B cell (primary cell): ENCODE data around the gene CD2. TPM values are rescaled to one million over a fixed set of nuclear protein-coding genes. Genes with fewer than 3 reads are reported as not detected.

Experiments
- ATAC-seq: fragments of 200-7000 bp; cut with Tn5 transposase; one replicate; pipeline ENCODE4 v1.10.0; 2021; ENCODE audit warnings: low read depth, mild to moderate bottlenecking, moderate number of reproducible peaks, moderate library complexity
- CTCF ChIA-PET: fragments of 350-600 bp; sonication (Branson Sonifier 250); formaldehyde crosslinking; loops from one replicate; lab custom pipeline; 2021; ENCODE audit warnings: antibody characterized with exemption, inconsistent platforms; lab: Charles Lee
- POLR2A ChIA-PET: fragments of 350-600 bp; sonication (Branson Sonifier 250); formaldehyde crosslinking; loops from one replicate; lab custom pipeline; 2021; ENCODE audit warnings: antibody characterized with exemption; lab: Charles Lee
- DNase-seq: peaks from one replicate; pipeline ENCODE4 v3.0.0; 2013
- H2AFZ ChIP-seq: 2 replicates; pipeline ENCODE4 v1.6.1; 2012; ENCODE audit warnings: mild to moderate bottlenecking, low read depth, low read length; ENCODE audit not compliant: insufficient read depth, poor library complexity, severe bottlenecking
- H3K27ac ChIP-seq, 2 donors: 1 replicate in 1 of 2; 2 replicates in 1 of 2; pipeline ENCODE4 v1.5.1; 2012 to 2013; ENCODE audit warnings: low read length in 2 of 2, mild to moderate bottlenecking in 2 of 2, moderate library complexity in 1 of 2
- H3K27me3 ChIP-seq, 4 experiments: fragments of 200-600 bp in 1 of 4; sonication (generic) in 1 of 4; replicated peaks in 1 of 4; 1 replicate in 2 of 4; 2 replicates in 2 of 4; pipeline versions ENCODE4 v1.6.1 to v1.7.0; 2013 to 2016; ENCODE audit warnings: low read length in 3 of 4, mild to moderate bottlenecking in 2 of 4, mixed read lengths in 1 of 4, moderate library complexity in 1 of 4; ENCODE audit not compliant: insufficient read depth in 4 of 4, control insufficient read depth in 3 of 4; ENCODE audit errors: control extremely low read depth in 1 of 4
- H3K36me3 ChIP-seq, 2 experiments: replicated peaks in 1 of 2; 1 replicate in 1 of 2; 2 replicates in 1 of 2; pipeline versions ENCODE4 v1.6.1 to v1.7.1; 2013; ENCODE audit warnings: low read length in 1 of 2; ENCODE audit not compliant: insufficient read depth in 2 of 2, control insufficient read depth in 1 of 2; ENCODE audit errors: control extremely low read depth in 1 of 2, extremely low read depth in 1 of 2
- H3K4me1 ChIP-seq, 2 donors: fragments of 200-600 bp in 1 of 2; sonication (generic) in 1 of 2; 1 replicate in 1 of 2; 2 replicates in 1 of 2; pipeline versions ENCODE4 v1.5.1 to v1.6.1; 2013 to 2017; ENCODE audit warnings: low read length in 2 of 2; ENCODE audit not compliant: control insufficient read depth in 2 of 2, insufficient read depth in 2 of 2
- H3K4me2 ChIP-seq: replicated peaks from 2 replicates; pipeline ENCODE3; 2012; ENCODE audit warnings: mild to moderate bottlenecking, low read depth, low read length; ENCODE audit not compliant: poor library complexity, severe bottlenecking
- H3K4me3 ChIP-seq, 5 experiments: fragments of 200-600 bp in 1 of 5; sonication (generic) in 1 of 5; 1 replicate in 3 of 5; 2 replicates in 2 of 5; pipeline versions ENCODE4 v1.5.1 to v1.7.0; 2011 to 2016; ENCODE audit warnings: low read length in 4 of 5, mild to moderate bottlenecking in 4 of 5, low read depth in 2 of 5, control low read depth in 1 of 5, moderate library complexity in 1 of 5; ENCODE audit not compliant: insufficient read depth in 1 of 5; ENCODE audit errors: control extremely low read depth in 1 of 5, extremely low read depth in 1 of 5
- H3K79me2 ChIP-seq: fragments of 200-600 bp; sonication (generic); one replicate; pipeline ENCODE4 v1.6.0; 2016; ENCODE audit warnings: low read length; ENCODE audit not compliant: control insufficient read depth, insufficient read depth
- H3K9ac ChIP-seq: fragments of 200-600 bp; sonication (generic); 2 replicates; pipeline ENCODE4 v1.6.1; 2017; ENCODE audit warnings: mild to moderate bottlenecking, low read length, moderate library complexity
- H3K9me3 ChIP-seq, 3 donors: one replicate each; pipeline versions ENCODE4 v1.6.1 to v1.7.1; 2013; ENCODE audit warnings: low read length in 2 of 3; ENCODE audit not compliant: control insufficient read depth in 2 of 3, insufficient read depth in 1 of 3; ENCODE audit errors: control extremely low read depth in 1 of 3
- H4K20me1 ChIP-seq: 2 replicates; pipeline ENCODE4 v1.6.0; 2012; ENCODE audit warnings: mild to moderate bottlenecking, low read length; ENCODE audit not compliant: insufficient read depth, control insufficient read depth, poor library complexity, severe bottlenecking
- H3K27ac Mint-ChIP-seq: one replicate; pipeline ENCODE4 v1.8.0; 2021; ENCODE audit warnings: mixed read lengths
- H3K27me3 Mint-ChIP-seq: one replicate; pipeline ENCODE4 v1.8.0; 2021; ENCODE audit warnings: mixed read lengths
- H3K4me1 Mint-ChIP-seq: one replicate; pipeline ENCODE4 v1.8.0; 2021; ENCODE audit warnings: mixed read lengths
- H3K4me3 Mint-ChIP-seq: one replicate; pipeline ENCODE4 v1.8.0; 2021; ENCODE audit warnings: mixed read lengths
- H3K9me3 Mint-ChIP-seq: one replicate; pipeline ENCODE4 v1.8.0; 2022; ENCODE audit warnings: mixed read lengths; ENCODE audit not compliant: insufficient read depth
- EZH2 ChIP-seq: IDR thresholded peaks from 2 replicates; pipeline ENCODE4 v1.6.1; 2012; ENCODE audit warnings: borderline replicate concordance, low read depth, mild to moderate bottlenecking, moderate library complexity, low read length; ENCODE audit not compliant: insufficient read depth, poor library complexity, severe bottlenecking
- WGBS: methylation state at CpG from one replicate; pipeline ENCODE4 v1.1.5; 2013; ENCODE audit warnings: missing lambda C conversion rate; ENCODE audit not compliant: insufficient coverage; 5-methylcytosine and 5-hydroxymethylcytosine counted together
- intact Hi-C: fragments of 100-400 bp; cut with micrococcal nuclease; formaldehyde crosslinking; loops from one replicate; pipeline ENCODE4 v1.10.0; 2022
- polyA plus RNA-seq: library from polyadenylated mRNA; depleted of rRNA; stranded (reverse); fragments of >200 nt; gene quantifications from 2 replicates; pipeline ENCODE4 v1.2.3, GENCODE V29; 2012
- total RNA-seq, 2 donors: library from RNA; stranded (reverse); fragments of 120-200 nt in 1 of 2; gene quantifications; 1 replicate in 1 of 2; 2 replicates in 1 of 2; pipeline versions ENCODE4 v1.2.3 to v1.2.4, GENCODE V29; 2013 to 2022
- TF ChIP-seq, protein P1 (sequence below): fragments of 200-600 bp; IDR thresholded peaks from one replicate; pipeline ENCODE4 v1.8.0; 2022; ENCODE audit warnings: antibody characterized with exemption, mild to moderate bottlenecking

CD2 gene
- total and polyA plus RNA-seq, 2 donors (not counting 1 experiment from before 2014, with no cell fraction given), result 0.52 to 0.74 TPM

DNA sequence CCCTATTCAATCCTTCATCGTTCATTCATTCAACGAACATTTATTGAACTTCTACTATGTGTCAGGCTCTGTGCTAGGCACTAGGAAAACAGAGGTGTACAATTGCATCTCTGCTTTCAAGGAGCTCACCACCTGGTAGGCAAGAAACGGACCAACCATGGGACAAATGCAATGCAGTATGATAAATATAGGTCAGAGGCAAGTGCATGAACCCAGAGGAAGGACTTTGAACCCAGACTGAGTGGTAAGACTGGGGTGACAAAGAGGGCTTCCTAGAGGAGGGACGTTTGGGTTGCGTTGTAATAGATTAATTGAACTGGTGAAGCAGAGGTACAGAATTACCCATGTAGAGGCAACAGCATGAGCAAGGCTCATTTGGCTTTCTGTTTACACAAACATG is 16.4 kb downstream of the CD2 start:
- Histone ChIP-seq H3K4me2 (no peak overlapping the region), H3K27ac (no peak overlapping the region)

DNA sequence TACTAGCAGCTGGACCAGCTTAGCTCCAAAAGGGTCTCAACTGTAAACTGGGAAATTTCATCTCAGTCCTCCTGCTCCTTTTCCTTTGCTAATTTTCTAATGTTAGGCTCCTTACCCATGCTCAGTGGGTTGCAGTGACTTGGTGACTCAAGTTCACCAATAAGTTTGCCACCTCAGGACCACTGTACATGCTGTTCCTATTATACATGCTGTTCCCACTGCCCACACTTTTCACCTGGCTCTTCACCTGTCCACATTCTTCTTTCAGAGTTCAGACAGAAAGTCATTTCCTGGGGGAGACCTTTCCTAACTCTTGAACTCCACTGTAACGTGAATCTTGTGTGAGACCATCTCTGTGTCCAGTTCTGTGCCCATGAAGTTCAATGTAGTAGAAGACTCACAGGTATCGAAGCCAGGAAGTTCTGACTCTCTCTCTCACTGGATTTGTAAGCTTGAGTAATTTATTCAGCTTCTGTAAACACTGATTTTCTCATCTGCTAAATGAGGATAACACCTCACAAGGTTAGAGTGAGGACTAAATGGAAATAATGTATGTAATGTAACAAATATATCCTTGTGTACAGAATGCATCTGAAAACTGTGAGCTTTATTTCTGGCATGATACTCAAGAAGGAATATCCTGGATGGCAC is 17.9 kb downstream of the CD2 start:
- no peaks in the 10 kb centered on the region for H3K79me2 ChIP-seq
- Mint-ChIP-seq H3K4me3 (no peak overlapping the region), H3K4me1 (peaks cover 22% of the 10 kb centered on the region), H3K9me3 (no peaks in the 10 kb centered on the region), H3K27me3 (peaks cover 15% of the 10 kb centered on the region), H3K27ac (no peak overlapping the region)
- H3K4me2 ChIP-seq, result no peak overlapping the region
- no peaks in the 10 kb centered on the region for H3K36me3 ChIP-seq
- H3K27me3 ChIP-seq, result no peaks in the 10 kb centered on the region
- ChIA-PET CTCF (no interaction called here), POLR2A (no interaction called here)
- H3K9ac ChIP-seq, result no peak overlapping the region
- TF ChIP-seq, protein P1, sequence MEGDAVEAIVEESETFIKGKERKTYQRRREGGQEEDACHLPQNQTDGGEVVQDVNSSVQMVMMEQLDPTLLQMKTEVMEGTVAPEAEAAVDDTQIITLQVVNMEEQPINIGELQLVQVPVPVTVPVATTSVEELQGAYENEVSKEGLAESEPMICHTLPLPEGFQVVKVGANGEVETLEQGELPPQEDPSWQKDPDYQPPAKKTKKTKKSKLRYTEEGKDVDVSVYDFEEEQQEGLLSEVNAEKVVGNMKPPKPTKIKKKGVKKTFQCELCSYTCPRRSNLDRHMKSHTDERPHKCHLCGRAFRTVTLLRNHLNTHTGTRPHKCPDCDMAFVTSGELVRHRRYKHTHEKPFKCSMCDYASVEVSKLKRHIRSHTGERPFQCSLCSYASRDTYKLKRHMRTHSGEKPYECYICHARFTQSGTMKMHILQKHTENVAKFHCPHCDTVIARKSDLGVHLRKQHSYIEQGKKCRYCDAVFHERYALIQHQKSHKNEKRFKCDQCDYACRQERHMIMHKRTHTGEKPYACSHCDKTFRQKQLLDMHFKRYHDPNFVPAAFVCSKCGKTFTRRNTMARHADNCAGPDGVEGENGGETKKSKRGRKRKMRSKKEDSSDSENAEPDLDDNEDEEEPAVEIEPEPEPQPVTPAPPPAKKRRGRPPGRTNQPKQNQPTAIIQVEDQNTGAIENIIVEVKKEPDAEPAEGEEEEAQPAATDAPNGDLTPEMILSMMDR, result no peak
- TF ChIP-seq EZH2, result no peak
- H2AFZ ChIP-seq, result no peak overlapping the region
- 80% methylated on average over 1 of the region's 2 CpGs for WGBS
- no peak overlapping the region for H3K4me3 ChIP-seq
- H3K4me1 ChIP-seq, result peaks cover 14 to 19% of the 10 kb centered on the region in 2 donors
- intact Hi-C loops, result no loop called here
- H3K27ac ChIP-seq, result no peak overlapping the region
- ATAC-seq (no peak), DNase-seq (no peak)
- no peaks in the 10 kb centered on the region for H4K20me1 ChIP-seq
- peaks cover 0 to 7% (median under 1%) of the 10 kb centered on the region in 3 donors for H3K9me3 ChIP-seq

More for the DNA sequence above, 16.4 kb downstream of the CD2 start:
- DNase-seq (no peak), ATAC-seq (no peak)
- TF ChIP-seq EZH2, result no peak
- TF ChIP-seq, protein P1, result no peak
- no peak overlapping the region for H2AFZ ChIP-seq
- H3K27me3 ChIP-seq, result no peaks in the 10 kb centered on the region
- peaks cover 22% of the 10 kb centered on the region for H3K4me1 Mint-ChIP-seq
- ChIA-PET CTCF (no interaction called here), POLR2A (interaction anchor here (0.6 kb wide), 1 partner anchor 31 kb away, joined by 3 read pairs; no protein-coding TSS in a partner anchor)
- no peak overlapping the region for H3K9ac ChIP-seq
- no peaks in the 10 kb centered on the region for H3K9me3 Mint-ChIP-seq
- H3K4me3 ChIP-seq, result no peak overlapping the region
- H3K4me3 Mint-ChIP-seq, result no peak overlapping the region
- no peak overlapping the region for H3K27ac Mint-ChIP-seq
- H4K20me1 ChIP-seq, result no peaks in the 10 kb centered on the region
- H3K36me3 ChIP-seq, result no peaks in the 10 kb centered on the region
- H3K9me3 ChIP-seq, result peaks cover 0 to 7% (median 0%) of the 10 kb centered on the region in 3 donors
- peaks cover 14 to 19% of the 10 kb centered on the region in 2 donors for H3K4me1 ChIP-seq
- H3K27me3 Mint-ChIP-seq, result peaks cover 10% of the 10 kb centered on the region
- no peaks in the 10 kb centered on the region for H3K79me2 ChIP-seq
- intact Hi-C loops, result no loop called here
- WGBS, result 38% methylated on average over 1 of the region's 5 CpGs
